ACHN (cell line): ENCODE measurements around the gene IQGAP2.

Experiments
- DNase-seq: peaks from one replicate; pipeline ENCODE4 v3.0.0-alpha.2; 2015
- in situ Hi-C: cut with HindIII; loops from 2 replicates; pipeline ENCODE4 v1.10.0; 2017; ENCODE audit warnings: low sequenced_read_pairs, low pct_ligation_motif_present, low pct_unique_long_range_greater_than_20kb

Gene IQGAP2

GRCh38 chr5:76483881-76484280 lies 80.8 kb downstream of the IQGAP2 start:
- no peak for DNase-seq
- in situ Hi-C loops: no loop called here

- in situ Hi-C loops: no loop called here
- no peak for DNase-seq
Measured at GRCh38 chr5:76485511-76485910, 82.4 kb downstream of the IQGAP2 start.

GRCh38 chr5:76487386-76487785 lies 84.3 kb downstream of the IQGAP2 start:
- DNase-seq: no peak
- in situ Hi-C loops: no loop called here

- DNase-seq: no peak
- in situ Hi-C loops: no loop called here
Measured at GRCh38 chr5:76487821-76488220, 84.7 kb downstream of the IQGAP2 start.

GRCh38 chr5:76488969-76489368 lies 85.9 kb downstream of the IQGAP2 start:
- no peak for DNase-seq
- in situ Hi-C loops: no loop called here

GRCh38 chr5:76489877-76490688 lies 87.0 kb downstream of the IQGAP2 start:
- in situ Hi-C loops: no loop called here

GRCh38 chr5:76490960-76491359 lies 87.9 kb downstream of the IQGAP2 start:
- DNase-seq: no peak
- in situ Hi-C loops: no loop called here

More at GRCh38 chr5:76489877-76490688, 87.0 kb downstream of the IQGAP2 start:
- no peak for DNase-seq

GRCh38 chr5:76492819-76493189 lies 89.7 kb downstream of the IQGAP2 start:
- DNase-seq: no peak
- in situ Hi-C loops: no loop called here

GRCh38 chr5:76493190-76493837 lies 90.2 kb downstream of the IQGAP2 start:
- in situ Hi-C loops: no loop called here
- DNase-seq: no peak

- DNase-seq: no peak
- in situ Hi-C loops: no loop called here
Measured at GRCh38 chr5:76494201-76494600, 91.1 kb downstream of the IQGAP2 start.

- in situ Hi-C loops: no loop called here
- DNase-seq: no peak
Measured at GRCh38 chr5:76495870-76496269, 92.8 kb downstream of the IQGAP2 start.

GRCh38 chr5:76497065-76497460 lies 94.0 kb downstream of the IQGAP2 start:
- DNase-seq: no peak
- in situ Hi-C loops: no loop called here

- DNase-seq: no peak
- in situ Hi-C loops: no loop called here
Measured at GRCh38 chr5:76497986-76498717, 95.1 kb downstream of the IQGAP2 start.

- in situ Hi-C loops: no loop called here
- DNase-seq: no peak
Measured at GRCh38 chr5:76499507-76500161, 96.5 kb downstream of the IQGAP2 start.

- no peak for DNase-seq
Measured at GRCh38 chr5:76500633-76501393, 97.7 kb downstream of the IQGAP2 start.

GRCh38 chr5:76503929-76504328 lies 100.8 kb downstream of the IQGAP2 start:
- in situ Hi-C loops: no loop called here
- no peak for DNase-seq

More at GRCh38 chr5:76500633-76501393, 97.7 kb downstream of the IQGAP2 start:
- in situ Hi-C loops: no loop called here

- in situ Hi-C loops: no loop called here
- no peak for DNase-seq
Measured at GRCh38 chr5:76504901-76505564, 101.9 kb downstream of the IQGAP2 start.

- in situ Hi-C loops: no loop called here
- DNase-seq: no peak
Measured at GRCh38 chr5:76513476-76513875, 110.4 kb downstream of the IQGAP2 start.
